Mesenchymal stem cell (in vitro differentiated cells and primary cell): Measurements from ENCODE around the gene NRP2.
A peak's percentile ranks its signal among the peaks of the same experiment; 100 is the strongest.

ENCODE experiments used
- DNase-seq: peaks from one replicate; pipeline ENCODE4 v3.0.0-alpha.2; 2013
- H2AFZ ChIP-seq: one replicate; pipeline ENCODE4 v1.6.1; 2013; ENCODE audit warnings: low read depth, mild to moderate bottlenecking, control low read depth, inconsistent platforms, low read length, moderate library complexity
- H2AK5ac ChIP-seq: 2 replicates; pipeline ENCODE4 v1.6.1; 2013; ENCODE audit warnings: low read length, moderate library complexity, mild to moderate bottlenecking, inconsistent platforms; ENCODE audit not compliant: severe bottlenecking
- H2BK120ac ChIP-seq: one replicate; pipeline ENCODE4 v1.6.1; 2013; ENCODE audit warnings: low read depth, mild to moderate bottlenecking, inconsistent platforms, low read length, moderate library complexity
- H2BK12ac ChIP-seq, 2 experiments: one replicate each; pipeline ENCODE4 v1.6.1; 2013; ENCODE audit warnings: inconsistent platforms in 2 of 2, low read length in 2 of 2, mild to moderate bottlenecking in 2 of 2, moderate library complexity in 2 of 2, control low read depth in 1 of 2
- H2BK15ac ChIP-seq: one replicate; pipeline ENCODE4 v1.6.1; 2013; ENCODE audit warnings: mild to moderate bottlenecking, low read depth, inconsistent platforms; ENCODE audit not compliant: poor library complexity, severe bottlenecking
- H2BK5ac ChIP-seq: 2 replicates; pipeline ENCODE4 v1.6.1; 2013; ENCODE audit warnings: low read depth, mild to moderate bottlenecking, low read length, control low read depth, inconsistent platforms; ENCODE audit not compliant: poor library complexity, severe bottlenecking
- H3K14ac ChIP-seq, 2 experiments: one replicate each; pipeline ENCODE4 v1.6.1; 2013; ENCODE audit warnings: inconsistent platforms in 2 of 2, low read length in 2 of 2, control low read depth in 1 of 2, mild to moderate bottlenecking in 1 of 2, moderate library complexity in 1 of 2
- H3K18ac ChIP-seq, 2 experiments: one replicate each; pipeline ENCODE4 v1.6.1; 2013; ENCODE audit warnings: inconsistent platforms in 2 of 2, low read length in 2 of 2, control low read depth in 1 of 2, low read depth in 1 of 2, mild to moderate bottlenecking in 1 of 2
- H3K23ac ChIP-seq, 2 experiments: one replicate each; pipeline ENCODE4 v1.6.1; 2013; ENCODE audit warnings: inconsistent platforms in 2 of 2, low read length in 2 of 2, mild to moderate bottlenecking in 2 of 2, moderate library complexity in 2 of 2, control low read depth in 1 of 2
- H3K27ac ChIP-seq: 2 replicates; pipeline ENCODE4 v1.5.1; 2013; ENCODE audit warnings: mild to moderate bottlenecking, moderate library complexity, low read length, control low read depth, inconsistent platforms; ENCODE audit not compliant: poor library complexity, severe bottlenecking
- H3K27me3 ChIP-seq, 2 experiments: 2 replicates each; pipeline versions ENCODE4 v1.6.1 to v1.7.0; 2013; ENCODE audit warnings: low read length in 2 of 2, mild to moderate bottlenecking in 2 of 2, moderate library complexity in 2 of 2, control low read depth in 1 of 2, inconsistent platforms in 1 of 2; ENCODE audit not compliant: control insufficient read depth in 1 of 2, insufficient read depth in 1 of 2
- H3K36me3 ChIP-seq, 2 experiments: 2 replicates each; pipeline versions ENCODE4 v1.6.1 to v1.7.0; 2013; ENCODE audit warnings: low read length in 2 of 2, control low read depth in 1 of 2, inconsistent platforms in 1 of 2, low read depth in 1 of 2, mild to moderate bottlenecking in 1 of 2; ENCODE audit not compliant: insufficient read depth in 2 of 2, control insufficient read depth in 1 of 2
- H3K4ac ChIP-seq, 2 experiments: one replicate each; pipeline ENCODE4 v1.6.1; 2013; ENCODE audit warnings: inconsistent platforms in 2 of 2, low read length in 2 of 2, mild to moderate bottlenecking in 2 of 2, moderate library complexity in 2 of 2, control low read depth in 1 of 2, low read depth in 1 of 2
- H3K4me1 ChIP-seq: 2 replicates; pipeline ENCODE4 v1.6.1; 2013; ENCODE audit warnings: low read depth, low read length, control low read depth; ENCODE audit not compliant: control insufficient read depth, insufficient read depth
- H3K4me2 ChIP-seq: 2 replicates; pipeline ENCODE4 v1.6.1; 2013; ENCODE audit warnings: low read length, mild to moderate bottlenecking, inconsistent platforms; ENCODE audit not compliant: poor library complexity, severe bottlenecking
- H3K4me3 ChIP-seq, 2 experiments: 2 replicates each; pipeline versions ENCODE4 v1.5.1 to v1.7.0; 2013; ENCODE audit warnings: low read length in 2 of 2, mild to moderate bottlenecking in 2 of 2, control low read depth in 1 of 2, low read depth in 1 of 2; ENCODE audit not compliant: insufficient read depth in 1 of 2
- H3K79me1 ChIP-seq: replicated peaks from 2 replicates; pipeline ENCODE4 v1.6.1; 2013; ENCODE audit warnings: mild to moderate bottlenecking, control low read depth, low read length, inconsistent platforms; ENCODE audit not compliant: poor library complexity, severe bottlenecking
- H3K9ac ChIP-seq: 2 replicates; pipeline ENCODE4 v1.7.0; 2013; ENCODE audit warnings: mild to moderate bottlenecking, low read length, moderate library complexity
- H3K9me3 ChIP-seq: 2 replicates; pipeline ENCODE4 v1.7.0; 2013; ENCODE audit warnings: mild to moderate bottlenecking, low read length; ENCODE audit not compliant: control insufficient read depth
- H4K8ac ChIP-seq: one replicate; pipeline ENCODE4 v1.6.1; 2013; ENCODE audit warnings: inconsistent platforms, mild to moderate bottlenecking, low read length, moderate library complexity
- H4K91ac ChIP-seq: one replicate; pipeline ENCODE4 v1.6.1; 2013; ENCODE audit warnings: mild to moderate bottlenecking, low read length, inconsistent platforms
- WGBS: methylation state at CpG from one replicate; pipeline ENCODE4 v1.1.7; 2013; ENCODE audit warnings: mixed read lengths; 5-methylcytosine and 5-hydroxymethylcytosine counted together

NRP2 gene

GRCh38 chr2:205681401-205682238, 681 bp upstream of the NRP2 start:
- Histone ChIP-seq H3K14ac (peak overlapping the region in 1 of 2 experiments; percentile 37), H3K9me3 (no peaks in the 10 kb centered on the region), H2AFZ (peak overlapping the region; percentile 43), H2AK5ac (no peak overlapping the region), H3K27me3 (no peaks in the 10 kb centered on the region), H4K91ac (peak overlapping the region; percentile 65), H2BK5ac (no peak overlapping the region), H3K4me3 (peak overlapping the region; percentile 72 to 84), H3K18ac (peak overlapping the region; percentile 3 to 98), H3K4me1 (peaks cover 16% of the 10 kb centered on the region), H3K79me1 (peaks cover 15% of the 10 kb centered on the region), H3K23ac (no peak overlapping the region), H3K36me3 (peaks cover 0 to 4% of the 10 kb centered on the region in 2 experiments), H2BK12ac (peak overlapping the region in 1 of 2 experiments; percentile 51), H3K4ac (peak overlapping the region in 1 of 2 experiments; percentile 4), H4K8ac (peak overlapping the region; percentile 46), H3K27ac (no peak overlapping the region), H3K4me2 (peak overlapping the region; percentile 80), H2BK15ac (peak overlapping the region; percentile 82), H3K9ac (peak overlapping the region; percentile 88), H2BK120ac (peak overlapping the region; percentile 56)
- 11% methylated on average over 25 of the region's 49 CpGs for WGBS
- DNase-seq = peak; percentile 42

GRCh38 chr2:205682971-205683501, 735 bp downstream of the NRP2 start:
- Histone ChIP-seq H3K18ac (peak overlapping the region in 1 of 2 experiments; percentile 83), H2BK12ac (no peak overlapping the region), H3K4me1 (peaks cover 27% of the 10 kb centered on the region), H2BK15ac (no peak overlapping the region), H2AFZ (no peak overlapping the region), H3K4me3 (peak overlapping the region; percentile 42 to 84), H4K91ac (no peak overlapping the region), H3K4me2 (peak overlapping the region; percentile 80), H3K36me3 (peaks cover 0 to 4% of the 10 kb centered on the region in 2 experiments), H4K8ac (no peak overlapping the region), H3K9me3 (no peaks in the 10 kb centered on the region), H3K4ac (peak overlapping the region in 1 of 2 experiments; percentile 76), H2BK5ac (no peak overlapping the region), H2AK5ac (no peak overlapping the region), H3K27ac (peak overlapping the region; percentile 49), H3K9ac (peak overlapping the region; percentile 88), H2BK120ac (no peak overlapping the region), H3K79me1 (peaks cover 27% of the 10 kb centered on the region), H3K14ac (no peak overlapping the region), H3K23ac (no peak overlapping the region), H3K27me3 (no peaks in the 10 kb centered on the region)
- WGBS = 3% methylated on average over 9 of the region's 10 CpGs
- DNase-seq = peak; percentile 53

DNA sequence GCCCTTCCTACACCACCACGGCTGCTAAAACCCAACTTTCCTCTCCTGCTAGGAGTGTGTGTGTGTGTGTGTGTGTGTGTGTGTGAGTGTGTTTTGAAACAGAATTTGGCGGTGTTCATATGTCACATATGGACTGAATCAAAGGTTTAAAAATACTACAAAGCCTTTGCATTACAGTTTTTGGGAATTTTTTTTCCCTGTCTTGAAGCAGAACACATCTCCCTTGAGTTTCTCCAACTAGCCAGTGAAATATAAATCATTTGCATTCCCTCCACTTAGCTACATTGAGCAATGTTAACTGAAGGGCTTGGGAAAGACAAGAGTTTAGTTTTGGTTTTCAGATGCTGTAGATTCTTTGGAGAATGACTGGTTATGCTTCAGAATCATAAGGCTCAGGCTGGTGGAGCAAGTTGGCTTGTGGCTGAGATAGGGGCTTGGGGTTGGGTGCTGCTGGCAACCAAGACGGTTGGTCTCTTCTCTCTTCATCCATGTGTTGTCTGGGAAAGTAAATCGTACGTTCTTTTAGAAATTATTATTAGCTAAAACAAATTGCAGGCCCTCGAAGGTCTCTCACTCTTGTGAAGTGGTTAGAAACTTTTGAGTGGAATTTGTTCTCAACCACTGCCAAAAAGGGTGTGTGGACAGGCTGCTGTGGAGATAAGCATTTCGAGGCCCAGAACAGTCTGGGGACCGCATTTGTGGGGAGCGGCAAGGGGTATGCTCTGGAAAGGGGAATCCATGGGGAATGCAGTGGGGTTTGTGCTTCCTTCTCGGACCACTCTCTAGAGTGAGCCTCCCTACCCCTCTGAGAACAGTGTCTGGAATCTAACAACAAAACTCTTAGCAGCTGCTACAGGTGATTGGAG, 1.4 kb downstream of the NRP2 start:
- peaks cover 27% of the 10 kb centered on the region for H3K4me1 ChIP-seq
- H3K79me1 ChIP-seq = peaks cover 27% of the 10 kb centered on the region
- peak overlapping the region; percentile 72 to 84 for H3K4me3 ChIP-seq
- peak; percentile 92 for DNase-seq
- H2AFZ ChIP-seq = no peak overlapping the region
- no peaks in the 10 kb centered on the region for H3K9me3 ChIP-seq
- H2BK12ac ChIP-seq = peak overlapping the region in 1 of 2 experiments; percentile 87
- 18% methylated on average over 2 of the region's 10 CpGs for WGBS
- H3K27me3 ChIP-seq = no peaks in the 10 kb centered on the region
- H3K4ac ChIP-seq = peak overlapping the region in 1 of 2 experiments; percentile 73
- peak overlapping the region; percentile 11 for H4K91ac ChIP-seq
- no peak overlapping the region for H2BK5ac ChIP-seq
- peak overlapping the region in 1 of 2 experiments; percentile 59 for H3K23ac ChIP-seq
- peak overlapping the region; percentile 29 for H3K27ac ChIP-seq
- H3K9ac ChIP-seq = peak overlapping the region; percentile 88
- no peak overlapping the region for H2BK15ac ChIP-seq
- H4K8ac ChIP-seq = no peak overlapping the region
- H2BK120ac ChIP-seq = no peak overlapping the region
- peak overlapping the region; percentile 41 for H2AK5ac ChIP-seq
- peak overlapping the region; percentile 56 to 89 for H3K18ac ChIP-seq
- H3K36me3 ChIP-seq = peaks cover 0 to 4% of the 10 kb centered on the region in 2 experiments
- H3K4me2 ChIP-seq = peak overlapping the region; percentile 80
- H3K14ac ChIP-seq = peak overlapping the region in 1 of 2 experiments; percentile 57
